Measurements from ENCODE around the gene HUWE1. TPM values are rescaled to one million over a fixed set of nuclear protein-coding genes. Genes with fewer than 3 reads are reported as not detected.

HUWE1 gene
- total RNA-seq, 1 experiment from 2014 or later = 274 TPM

DNA sequence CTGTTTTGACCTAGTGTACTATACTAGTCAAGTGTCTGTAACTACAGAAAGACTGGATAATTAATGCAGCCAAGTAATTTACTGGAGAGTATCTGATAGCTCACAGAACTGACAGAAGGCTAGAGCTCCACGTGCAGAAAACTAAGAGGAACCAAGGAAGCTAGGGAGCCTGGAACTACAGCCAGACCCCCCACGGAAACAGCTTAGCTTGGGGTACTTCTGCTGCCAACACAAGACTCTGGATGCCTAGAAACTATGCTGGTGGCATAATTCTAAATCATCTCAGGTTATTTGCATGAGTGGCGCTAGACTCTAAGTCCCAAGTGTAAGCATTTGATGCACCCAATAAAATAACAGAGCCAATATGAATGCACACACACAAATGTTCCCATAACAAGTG, 26.5 kb downstream of the HUWE1 start:
- H3K9me3 Mint-ChIP-seq (ENCODE audit: unreplicated experiment) = no peaks in the 10 kb centered on the region
- ChIA-PET CTCF (interaction anchor here (0.6 kb wide), 1 partner anchor 136 kb away, joined by 3 read pairs; no protein-coding TSS in a partner anchor), POLR2A (interaction anchor here (0.7 to 2.1 kb wide), 2 partner anchors 22 to 26 kb away, joined by 3 to 4 read pairs; no protein-coding TSS in a partner anchor)
- no peak for DNase-seq (ENCODE audit: unreplicated experiment)
- H3K4me3 Mint-ChIP-seq (ENCODE audit: unreplicated experiment) = no peak overlapping the region
- TF ChIP-seq, protein P1, sequence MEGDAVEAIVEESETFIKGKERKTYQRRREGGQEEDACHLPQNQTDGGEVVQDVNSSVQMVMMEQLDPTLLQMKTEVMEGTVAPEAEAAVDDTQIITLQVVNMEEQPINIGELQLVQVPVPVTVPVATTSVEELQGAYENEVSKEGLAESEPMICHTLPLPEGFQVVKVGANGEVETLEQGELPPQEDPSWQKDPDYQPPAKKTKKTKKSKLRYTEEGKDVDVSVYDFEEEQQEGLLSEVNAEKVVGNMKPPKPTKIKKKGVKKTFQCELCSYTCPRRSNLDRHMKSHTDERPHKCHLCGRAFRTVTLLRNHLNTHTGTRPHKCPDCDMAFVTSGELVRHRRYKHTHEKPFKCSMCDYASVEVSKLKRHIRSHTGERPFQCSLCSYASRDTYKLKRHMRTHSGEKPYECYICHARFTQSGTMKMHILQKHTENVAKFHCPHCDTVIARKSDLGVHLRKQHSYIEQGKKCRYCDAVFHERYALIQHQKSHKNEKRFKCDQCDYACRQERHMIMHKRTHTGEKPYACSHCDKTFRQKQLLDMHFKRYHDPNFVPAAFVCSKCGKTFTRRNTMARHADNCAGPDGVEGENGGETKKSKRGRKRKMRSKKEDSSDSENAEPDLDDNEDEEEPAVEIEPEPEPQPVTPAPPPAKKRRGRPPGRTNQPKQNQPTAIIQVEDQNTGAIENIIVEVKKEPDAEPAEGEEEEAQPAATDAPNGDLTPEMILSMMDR (IDR thresholded peaks at IDR 0.05; ENCODE audit: unreplicated experiment) = no peak
- intact Hi-C loops (cut with micrococcal nuclease) = no loop called here
- peaks cover 46% of the 10 kb centered on the region for H3K36me3 Mint-ChIP-seq (ENCODE audit: insufficient read depth, unreplicated experiment)
- BruUV-seq (replicated peaks) = no TSS peak
- no peak overlapping the region for H3K27ac Mint-ChIP-seq (ENCODE audit: low read depth, unreplicated experiment)
- H3K4me1 Mint-ChIP-seq (ENCODE audit: insufficient read depth, unreplicated experiment) = peaks cover 8% of the 10 kb centered on the region
- H3K27me3 Mint-ChIP-seq (ENCODE audit: insufficient read depth, unreplicated experiment) = peaks cover 61% of the 10 kb centered on the region

DNA sequence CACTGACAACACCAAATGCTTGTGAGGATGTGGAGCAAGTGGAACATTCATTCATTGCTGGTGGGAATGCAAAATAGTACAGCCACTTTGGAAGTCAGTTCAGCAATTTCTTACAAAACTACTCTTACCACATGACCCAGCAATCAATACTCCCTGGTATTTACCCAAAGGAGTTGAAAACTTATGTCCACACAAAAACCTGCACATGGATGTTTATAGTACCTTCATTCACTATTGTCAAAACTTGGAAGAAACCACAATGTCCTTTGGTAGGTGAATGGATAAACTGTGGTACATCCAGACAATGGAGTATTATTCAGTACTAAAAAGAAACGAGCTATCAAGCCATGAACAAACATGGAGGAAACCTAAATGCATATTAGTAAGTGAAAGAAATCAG, 27.5 kb downstream of the HUWE1 start:
- Mint-ChIP-seq H3K4me3 (ENCODE audit: unreplicated experiment) (no peak overlapping the region), H3K27ac (ENCODE audit: low read depth, unreplicated experiment) (no peak overlapping the region), H3K27me3 (ENCODE audit: insufficient read depth, unreplicated experiment) (peaks cover 62% of the 10 kb centered on the region), H3K36me3 (ENCODE audit: insufficient read depth, unreplicated experiment) (peaks cover 44% of the 10 kb centered on the region), H3K4me1 (ENCODE audit: insufficient read depth, unreplicated experiment) (peaks cover 8% of the 10 kb centered on the region), H3K9me3 (ENCODE audit: unreplicated experiment) (no peaks in the 10 kb centered on the region)
- intact Hi-C loops (cut with micrococcal nuclease) = no loop called here
- ChIA-PET CTCF (interaction anchor here (0.6 kb wide), 1 partner anchor 365 kb away, joined by 4 read pairs; no protein-coding TSS in a partner anchor), POLR2A (interaction anchor here (2.1 kb wide), 1 partner anchor 23 kb away, joined by 4 read pairs; no protein-coding TSS in a partner anchor)
- TF ChIP-seq, protein P1 (IDR thresholded peaks at IDR 0.05; ENCODE audit: unreplicated experiment) = no peak
- no peak for DNase-seq (ENCODE audit: unreplicated experiment)
- no TSS peak for BruUV-seq (replicated peaks)

DNA sequence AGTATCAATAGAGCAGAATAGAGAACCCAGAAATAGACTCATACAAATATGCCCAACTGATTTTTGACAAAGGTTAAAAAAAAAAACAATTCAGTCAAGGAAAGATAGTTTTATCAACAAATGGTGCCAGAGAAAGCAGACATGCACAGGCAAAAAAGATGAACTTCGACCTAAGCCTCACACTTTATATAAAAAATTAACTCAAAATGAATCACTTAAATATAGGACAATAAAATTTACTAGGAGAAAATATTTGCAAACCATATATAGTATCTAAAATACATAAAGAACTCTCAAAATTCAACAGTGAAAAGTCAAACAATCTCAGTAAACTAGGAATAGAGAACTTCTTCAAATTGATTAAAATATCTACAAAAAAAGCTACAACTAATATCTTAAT, 29.7 kb downstream of the HUWE1 start:
- CTCF ChIA-PET = interaction anchor here (0.6 to 1.1 kb wide), 2 partner anchors 15 to 302 kb away, joined by 3 to 4 read pairs; no protein-coding TSS in a partner anchor
- POLR2A ChIA-PET = interaction anchor here (1.5 kb wide), 1 partner anchor 13 kb away, joined by 4 read pairs; no protein-coding TSS in a partner anchor
- Mint-ChIP-seq H3K27ac (ENCODE audit: low read depth, unreplicated experiment) (no peak overlapping the region), H3K9me3 (ENCODE audit: unreplicated experiment) (no peaks in the 10 kb centered on the region), H3K4me1 (ENCODE audit: insufficient read depth, unreplicated experiment) (peaks cover 4% of the 10 kb centered on the region), H3K4me3 (ENCODE audit: unreplicated experiment) (no peak overlapping the region), H3K36me3 (ENCODE audit: insufficient read depth, unreplicated experiment) (peaks cover 31% of the 10 kb centered on the region), H3K27me3 (ENCODE audit: insufficient read depth, unreplicated experiment) (peaks cover 56% of the 10 kb centered on the region)
- DNase-seq (ENCODE audit: unreplicated experiment) = no peak
- TF ChIP-seq, protein P1 (IDR thresholded peaks at IDR 0.05; ENCODE audit: unreplicated experiment) = no peak
- no TSS peak for BruUV-seq (replicated peaks)
- intact Hi-C loops (cut with micrococcal nuclease) = no loop called here

DNA sequence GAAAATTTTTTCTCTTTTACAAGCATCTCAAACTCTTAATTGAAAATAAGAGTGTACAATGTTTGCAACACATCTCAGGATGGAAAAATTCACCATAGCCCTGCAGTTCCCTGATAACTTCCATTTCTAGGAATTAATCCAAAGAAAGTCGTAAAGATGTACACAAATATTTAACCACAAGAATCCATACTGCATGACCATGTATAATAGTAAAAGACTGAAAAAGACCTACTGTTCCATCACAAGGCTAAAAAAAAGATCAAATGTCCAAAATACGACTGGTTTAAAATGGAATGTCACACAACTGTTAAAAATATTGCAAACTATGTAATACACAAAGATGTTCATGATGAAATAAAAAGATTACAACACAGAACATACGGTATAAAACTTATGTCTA, 32.1 kb downstream of the HUWE1 start:
- TF ChIP-seq, protein P1 (IDR thresholded peaks at IDR 0.05; ENCODE audit: unreplicated experiment) = no peak

More for the DNA sequence above, 32.1 kb downstream of the HUWE1 start:
- no peak overlapping the region for H3K4me3 Mint-ChIP-seq (ENCODE audit: unreplicated experiment)
- H3K4me1 Mint-ChIP-seq (ENCODE audit: insufficient read depth, unreplicated experiment) = no peaks in the 10 kb centered on the region
- no peak overlapping the region for H3K27ac Mint-ChIP-seq (ENCODE audit: low read depth, unreplicated experiment)
- H3K27me3 Mint-ChIP-seq (ENCODE audit: insufficient read depth, unreplicated experiment) = peaks cover 63% of the 10 kb centered on the region
- ChIA-PET CTCF (interaction anchor here (0.7 to 1.1 kb wide), 2 partner anchors 20 to 22 kb away, joined by 4 to 6 read pairs; no protein-coding TSS in a partner anchor), POLR2A (no interaction called here)
- intact Hi-C loops (cut with micrococcal nuclease) = no loop called here
- no TSS peak for BruUV-seq (replicated peaks)
- peaks cover 21% of the 10 kb centered on the region for H3K36me3 Mint-ChIP-seq (ENCODE audit: insufficient read depth, unreplicated experiment)
- H3K9me3 Mint-ChIP-seq (ENCODE audit: unreplicated experiment) = no peaks in the 10 kb centered on the region
- no peak for DNase-seq (ENCODE audit: unreplicated experiment)

All from MCF 10A (cell line).